Activated CD8-positive, alpha-beta memory T cell treated with anti-CD3 and anti-CD28 coated beads, Interleukin-2, amount 10 ng/mL, durations not matched to agents 7 days and 5 days (primary cell): Measurements from ENCODE around the gene MFSD11. TPM values are rescaled to one million over a fixed set of nuclear protein-coding genes. Genes with fewer than 3 reads are reported as not detected.
A peak's percentile ranks its signal among the peaks of the same experiment; 100 is the strongest.
"Not testable (repeated sequence)": the region's sequence is repeated elsewhere in the genome, so short reads cannot be mapped to it uniquely, and the experiment has no call there.

Experiments used
- ATAC-seq: fragments of 150-1000 bp; cut with Tn5 transposase; one replicate; pipeline ENCODE4 v1.10.0; 2021; ENCODE audit warnings: moderate library complexity
- CTCF ChIA-PET: fragments of 350-600 bp; sonication (Branson Sonifier 250); formaldehyde crosslinking; loops from one replicate; lab custom pipeline; 2021; ENCODE audit warnings: antibody characterized with exemption; lab: Charles Lee
- DNase-seq: peaks from one replicate; pipeline ENCODE4 v3.0.0-alpha.2; 2020
- H3K27ac Mint-ChIP-seq: one replicate; pipeline ENCODE4 v1.8.0; 2021; ENCODE audit warnings: mild to moderate bottlenecking, mixed read lengths
- H3K27me3 Mint-ChIP-seq: one replicate; pipeline ENCODE4 v1.8.0; 2021; ENCODE audit warnings: mixed read lengths
- H3K36me3 Mint-ChIP-seq: one replicate; pipeline ENCODE4 v1.8.0; 2021; ENCODE audit warnings: mild to moderate bottlenecking, mixed read lengths
- H3K4me1 Mint-ChIP-seq: one replicate; pipeline ENCODE4 v1.8.0; 2021; ENCODE audit warnings: mixed read lengths
- H3K4me3 Mint-ChIP-seq: one replicate; pipeline ENCODE4 v1.8.0; 2021; ENCODE audit warnings: mild to moderate bottlenecking, moderate library complexity, mixed read lengths
- H3K9me3 Mint-ChIP-seq: one replicate; pipeline ENCODE4 v1.8.0; 2022; ENCODE audit warnings: low read depth, mixed read lengths
- total RNA-seq, 2 experiments: library from RNA; stranded (reverse); gene quantifications; one replicate each; pipeline ENCODE4 v1.2.3, GENCODE V29; 2021

Gene MFSD11
- total RNA-seq = 10 to 100 TPM; 22.6 to 26.8 TPM

- H3K27ac Mint-ChIP-seq = peak within 1 kb of the TSS; percentile 100
- peaks cover 39% of the 10 kb centered on the region for H3K4me1 Mint-ChIP-seq
- DNase-seq = peak; percentile 94
- CTCF ChIA-PET = interaction anchor here (1.0 to 4.7 kb wide), 7 partner anchors 10 to 42 kb away, joined by 3 to 28 read pairs (median 6); partner anchors contain the start of genes JMJD6 and METTL23
- H3K9me3 Mint-ChIP-seq = no peaks in the 10 kb centered on the region
- peaks cover 51% of the 10 kb centered on the region for H3K36me3 Mint-ChIP-seq
- no peaks in the 10 kb centered on the region for H3K27me3 Mint-ChIP-seq
- ATAC-seq = peak; percentile 54
- peak within 1 kb of the TSS; percentile 92 for H3K4me3 Mint-ChIP-seq
Observed at GRCh38 chr17:76737676-76738467, at the start of gene MFSD11. MFSD11 (plus strand) TSS chr17:76738119; CDS start chr17:76738353, 234 bp downstream.

GRCh38 chr17:76688165-76688622 lies 49.7 kb upstream of the MFSD11 start:
- H3K4me3 Mint-ChIP-seq = no peak overlapping the region
- ATAC-seq (no peak), DNase-seq (no peak)
- CTCF ChIA-PET = interaction anchor here (0.7 to 1.0 kb wide), 2 partner anchors 34 to 64 kb away, joined by 3 read pairs; no protein-coding TSS in a partner anchor
- H3K27ac Mint-ChIP-seq = no peak overlapping the region
- H3K9me3 Mint-ChIP-seq = no peaks in the 10 kb centered on the region
- H3K4me1 Mint-ChIP-seq = no peaks in the 10 kb centered on the region
- no peaks in the 10 kb centered on the region for H3K27me3 Mint-ChIP-seq
- no peaks in the 10 kb centered on the region for H3K36me3 Mint-ChIP-seq

GRCh38 chr17:76689859-76690258 lies 48.1 kb upstream of the MFSD11 start:
- no peaks in the 10 kb centered on the region for H3K27me3 Mint-ChIP-seq
- H3K36me3 Mint-ChIP-seq = no peaks in the 10 kb centered on the region
- no peaks in the 10 kb centered on the region for H3K9me3 Mint-ChIP-seq
- CTCF ChIA-PET = interaction anchor here (0.9 to 2.2 kb wide), 2 partner anchors 8 to 176 kb away, joined by 4 to 6 read pairs; no protein-coding TSS in a partner anchor
- no peak overlapping the region for H3K4me3 Mint-ChIP-seq
- DNase-seq (no peak), ATAC-seq (no peak)
- H3K4me1 Mint-ChIP-seq = no peaks in the 10 kb centered on the region
- H3K27ac Mint-ChIP-seq = no peak overlapping the region

- Mint-ChIP-seq H3K4me3 (no peak overlapping the region), H3K27ac (no peak overlapping the region), H3K4me1 (peaks cover 8% of the 10 kb centered on the region), H3K27me3 (no peaks in the 10 kb centered on the region), H3K9me3 (no peaks in the 10 kb centered on the region), H3K36me3 (no peaks in the 10 kb centered on the region)
- no peak for DNase-seq
- ATAC-seq = no peak
- CTCF ChIA-PET = interaction anchor here (2.2 kb wide), 1 partner anchor 9 kb away, joined by 6 read pairs; no protein-coding TSS in a partner anchor
Observed at GRCh38 chr17:76690596-76691280, 47.2 kb upstream of the MFSD11 start.

GRCh38 chr17:76691379-76692191 lies 46.3 kb upstream of the MFSD11 start:
- H3K27me3 Mint-ChIP-seq = no peaks in the 10 kb centered on the region
- ATAC-seq (no peak), DNase-seq (no peak)
- H3K9me3 Mint-ChIP-seq = no peaks in the 10 kb centered on the region
- CTCF ChIA-PET = interaction anchor here (2.2 kb wide), 1 partner anchor 10 kb away, joined by 6 read pairs; no protein-coding TSS in a partner anchor
- H3K27ac Mint-ChIP-seq = no peak overlapping the region
- peaks cover 14% of the 10 kb centered on the region for H3K4me1 Mint-ChIP-seq
- no peak overlapping the region for H3K4me3 Mint-ChIP-seq
- no peaks in the 10 kb centered on the region for H3K36me3 Mint-ChIP-seq

GRCh38 chr17:76695059-76695831 lies 42.7 kb upstream of the MFSD11 start:
- no peaks in the 10 kb centered on the region for H3K27me3 Mint-ChIP-seq
- no peak overlapping the region for H3K4me3 Mint-ChIP-seq
- H3K27ac Mint-ChIP-seq = no peak overlapping the region
- DNase-seq (no peak), ATAC-seq (no peak)
- H3K9me3 Mint-ChIP-seq = no peaks in the 10 kb centered on the region
- CTCF ChIA-PET = interaction anchor here (0.7 to 1.4 kb wide), 3 partner anchors 13 to 172 kb away, joined by 3 to 9 read pairs (median 5); no protein-coding TSS in a partner anchor
- H3K36me3 Mint-ChIP-seq = no peaks in the 10 kb centered on the region
- H3K4me1 Mint-ChIP-seq = peaks cover 31% of the 10 kb centered on the region

GRCh38 chr17:76696763-76697701 lies 40.9 kb upstream of the MFSD11 start:
- no peak for DNase-seq
- H3K27me3 Mint-ChIP-seq = no peaks in the 10 kb centered on the region
- CTCF ChIA-PET = interaction anchor here (0.6 to 1.8 kb wide), 4 partner anchors 16 to 139 kb away, joined by 3 to 9 read pairs (median 4); no protein-coding TSS in a partner anchor
- no peaks in the 10 kb centered on the region for H3K9me3 Mint-ChIP-seq
- no peak overlapping the region for H3K27ac Mint-ChIP-seq
- H3K4me1 Mint-ChIP-seq = peaks cover 37% of the 10 kb centered on the region
- H3K36me3 Mint-ChIP-seq = no peaks in the 10 kb centered on the region
- H3K4me3 Mint-ChIP-seq = no peak overlapping the region
- ATAC-seq = no peak

- no peaks in the 10 kb centered on the region for H3K9me3 Mint-ChIP-seq
- ATAC-seq = no peak
- peaks cover 37% of the 10 kb centered on the region for H3K4me1 Mint-ChIP-seq
- no peak overlapping the region for H3K4me3 Mint-ChIP-seq
- DNase-seq = no peak
- H3K27me3 Mint-ChIP-seq = no peaks in the 10 kb centered on the region
- H3K27ac Mint-ChIP-seq = no peak overlapping the region
- CTCF ChIA-PET = interaction anchor here (0.6 to 1.8 kb wide), 4 partner anchors 17 to 175 kb away, joined by 3 to 9 read pairs (median 4); no protein-coding TSS in a partner anchor
- H3K36me3 Mint-ChIP-seq = no peaks in the 10 kb centered on the region
Observed at GRCh38 chr17:76697702-76698465, 40.0 kb upstream of the MFSD11 start.

GRCh38 chr17:76698466-76698977 lies 39.4 kb upstream of the MFSD11 start:
- not testable (repeated sequence) for H3K27me3 Mint-ChIP-seq, H3K4me3 Mint-ChIP-seq, ATAC-seq, DNase-seq, H3K9me3 Mint-ChIP-seq, H3K27ac Mint-ChIP-seq, H3K36me3 Mint-ChIP-seq
- peaks cover 37% of the 10 kb centered on the region for H3K4me1 Mint-ChIP-seq
- CTCF ChIA-PET = interaction anchor here (1.1 to 1.2 kb wide), 2 partner anchors 13 to 176 kb away, joined by 3 to 9 read pairs; no protein-coding TSS in a partner anchor

- Mint-ChIP-seq H3K4me3 (no peak overlapping the region), H3K36me3 (no peaks in the 10 kb centered on the region), H3K27ac (peak overlapping the region; percentile 24), H3K4me1 (peaks cover 34% of the 10 kb centered on the region), H3K9me3 (no peaks in the 10 kb centered on the region), H3K27me3 (no peaks in the 10 kb centered on the region)
- CTCF ChIA-PET = no interaction called here
- DNase-seq = no peak
- peak; percentile 55 for ATAC-seq
Observed at GRCh38 chr17:76700270-76700616, 37.7 kb upstream of the MFSD11 start.
